HG03039 (cell line): Measurements from ENCODE around the gene DVL2.

ENCODE experiments used
- ATAC-seq: cut with Tn5 transposase; IDR thresholded peaks from one replicate; pipeline ENCODE4 v1.9.1; 2021; ENCODE audit warnings: mild to moderate bottlenecking, moderate library complexity; ENCODE audit not compliant: unreplicated experiment

Gene DVL2

GRCh38 chr17:7219812-7220592 lies 14.3 kb downstream of the DVL2 start, which contains the start of the genes ACADVL and DLG4:
Gene ACADVL, plus strand, starts transcription at chr17:7219938. Its CDS starts 47 bp downstream, at chr17:7219985.
Gene DLG4, minus strand, starts transcription at chr17:7219836.
- no peak for ATAC-seq

- no peak for ATAC-seq
These were observed 15.0 kb downstream of the DVL2 start for GRCh38 chr17:7219229-7219811.

- ATAC-seq = no peak
These were observed 15.6 kb downstream of the DVL2 start for GRCh38 chr17:7218758-7219157.

GRCh38 chr17:7218166-7218565 lies 16.2 kb downstream of the DVL2 start:
- no peak for ATAC-seq

GRCh38 chr17:7217113-7217987 lies 17.0 kb downstream of the DVL2 start:
- ATAC-seq = no peak

- no peak for ATAC-seq
These were observed 17.8 kb downstream of the DVL2 start for GRCh38 chr17:7216242-7217112.

- no peak for ATAC-seq
These were observed 18.6 kb downstream of the DVL2 start for GRCh38 chr17:7215652-7216180.

GRCh38 chr17:7215136-7215638 lies 19.1 kb downstream of the DVL2 start:
- no peak for ATAC-seq

- ATAC-seq = peak; percentile 67
These were observed 19.8 kb downstream of the DVL2 start for GRCh38 chr17:7214300-7215135.

GRCh38 chr17:7213895-7214299 lies 20.4 kb downstream of the DVL2 start:
- no peak for ATAC-seq

GRCh38 chr17:7211491-7212273 lies 22.6 kb downstream of the DVL2 start:
- no peak for ATAC-seq

- ATAC-seq = no peak
These were observed 25.4 kb downstream of the DVL2 start for GRCh38 chr17:7208754-7209460.

- no peak for ATAC-seq
These were observed 26.2 kb downstream of the DVL2 start for GRCh38 chr17:7208027-7208571.

- no peak for ATAC-seq
These were observed 27.0 kb downstream of the DVL2 start for GRCh38 chr17:7207120-7208001.

- ATAC-seq = no peak
These were observed 28.8 kb downstream of the DVL2 start for GRCh38 chr17:7205561-7205960.

- ATAC-seq = peak; percentile 66
These were observed 29.4 kb downstream of the DVL2 start for GRCh38 chr17:7204828-7205461.
